HepG2 (cell line): ENCODE results near the gene ABCC1. TPM values are rescaled to one million over a fixed set of nuclear protein-coding genes. Genes with fewer than 3 reads are reported as not detected.
A peak's percentile ranks its signal among the peaks of the same experiment; 100 is the strongest.

Experiments
- ATAC-seq: fragments of 200-7000 bp; cut with Tn5 transposase; 3 replicates; pipeline ENCODE4 v1.9.1; 2020; ENCODE audit warnings: mild to moderate bottlenecking, moderate library complexity
- BruUV-seq: library from RNA; stranded (reverse); fragments of 400-500 nt; replicated peaks from 2 replicates; lab custom pipeline; 2021; lab: Mats Ljungman, UMichigan
- CTCF ChIA-PET: fragments of 300-600 bp; formaldehyde crosslinking; extraction: SDS; loops from one replicate; lab custom pipeline; 2021; ENCODE audit warnings: low total read pairs, inconsistent platforms, low intra/inter-chr PET ratio; lab: Yijun Ruan, JAX
- POLR2A ChIA-PET: fragments of 350-600 bp; sonication (Branson Sonifier 250); formaldehyde crosslinking; loops from one replicate; lab custom pipeline; 2020; ENCODE audit warnings: antibody characterized with exemption, inconsistent platforms; lab: Yijun Ruan, JAX
- DNase-seq: peaks from one replicate; pipeline ENCODE4 v3.0.0-alpha.2; 2015; ENCODE audit warnings: low spot score
- FAIRE-seq: peaks from 3 replicates; lab custom pipeline; 2011; peaks lifted over from hg19 to GRCh38; lab: Jason Lieb, UNC
- H2AFZ ChIP-seq: one replicate; pipeline ENCODE4 v1.6.1; 2011; ENCODE audit warnings: low read length, inconsistent platforms
- H3K27ac ChIP-seq: fragments of 300-600 bp; 3 replicates; pipeline ENCODE4 v1.8.0; 2011; ENCODE audit warnings: mixed run types, mild to moderate bottlenecking, mixed read lengths, low read length, inconsistent platforms; ENCODE audit not compliant: insufficient read depth; ENCODE audit errors: extremely low read length
- H3K27me3 ChIP-seq, 2 experiments: fragments of 200-600 bp in 1 of 2; 2 replicates in 1 of 2; 3 replicates in 1 of 2; pipeline versions ENCODE4 v1.6.0 to v1.8.0; 2011; ENCODE audit warnings: low read length in 2 of 2, mild to moderate bottlenecking in 2 of 2, moderate library complexity in 2 of 2, inconsistent platforms in 1 of 2; ENCODE audit not compliant: insufficient read depth in 2 of 2, control insufficient read depth in 1 of 2
- H3K36me3 ChIP-seq, 2 experiments: fragments of 200-600 bp in 1 of 2; replicated peaks in 1 of 2; 2 replicates in 1 of 2; 3 replicates in 1 of 2; pipeline versions ENCODE4 v1.5.1 to v1.8.0; 2011; ENCODE audit warnings: low read length in 2 of 2, inconsistent platforms in 1 of 2; ENCODE audit not compliant: insufficient read depth in 2 of 2, control insufficient read depth in 1 of 2
- H3K4me1 ChIP-seq: 2 replicates; pipeline ENCODE4 v1.5.1; 2012; ENCODE audit warnings: low read length, inconsistent platforms; ENCODE audit not compliant: insufficient read depth
- H3K4me2 ChIP-seq: 2 replicates; pipeline ENCODE4 v1.6.0; 2011; ENCODE audit warnings: low read depth, low read length, inconsistent platforms
- H3K4me3 ChIP-seq, 3 experiments: fragments of 200-600 bp in 1 of 3; sonication (generic), shearing (Covaris generic) in 1 of 3; replicated peaks in 1 of 3; 2 replicates each; pipeline ENCODE4 v1.5.1; 2011 to 2016; ENCODE audit warnings: low read length in 3 of 3, inconsistent platforms in 2 of 3, low read depth in 2 of 3, mild to moderate bottlenecking in 2 of 3, control low read depth in 1 of 3, mixed read lengths in 1 of 3; ENCODE audit not compliant: insufficient read depth in 1 of 3
- H3K79me2 ChIP-seq: one replicate; pipeline ENCODE4 v1.6.1; 2011; ENCODE audit warnings: low read length, inconsistent platforms; ENCODE audit not compliant: insufficient read depth
- H3K9ac ChIP-seq: 2 replicates; pipeline ENCODE4 v1.6.0; 2011; ENCODE audit warnings: mild to moderate bottlenecking, low read depth, low read length, inconsistent platforms; ENCODE audit not compliant: insufficient read depth
- H3K9me3 ChIP-seq: 2 replicates; pipeline ENCODE4 v1.5.1; 2012; ENCODE audit warnings: mild to moderate bottlenecking, low read length
- H4K20me1 ChIP-seq: 2 replicates; pipeline ENCODE4 v1.6.0; 2011; ENCODE audit warnings: inconsistent platforms, mild to moderate bottlenecking, low read length, moderate library complexity; ENCODE audit not compliant: insufficient read depth
- BCL6 ChIP-seq: IDR thresholded peaks from 2 replicates; pipeline ENCODE4 v1.6.1; 2016; ENCODE audit warnings: missing genetic modification reagents, missing compliant biosample characterization
- CBX5 ChIP-seq: sonication (generic); formaldehyde crosslinking; IDR thresholded peaks from 2 replicates; pipeline ENCODE4 v1.4.0; 2020; ENCODE audit warnings: missing genetic modification reagents, borderline replicate concordance
- JUNB ChIP-seq: sonication (generic); formaldehyde crosslinking; IDR thresholded peaks from 2 replicates; pipeline ENCODE4 v1.8.0; 2022; ENCODE audit warnings: missing genetic modification reagents, mild to moderate bottlenecking, borderline replicate concordance
- KDM5A ChIP-seq: fragments of 200-600 bp; sonication (generic); IDR thresholded peaks from 2 replicates; pipeline ENCODE4 v1.7.0; 2018; ENCODE audit warnings: antibody characterized with exemption, mild to moderate bottlenecking, low read length, borderline replicate concordance
- KLF15 ChIP-seq: sonication (generic); formaldehyde crosslinking; IDR thresholded peaks from 2 replicates; pipeline ENCODE4 v1.8.1; 2023; ENCODE audit warnings: borderline replicate concordance, mild to moderate bottlenecking, inconsistent platforms, missing genetic modification reagents, mixed read lengths
- MAFG ChIP-seq: sonication (generic); formaldehyde crosslinking; IDR thresholded peaks from 2 replicates; pipeline ENCODE4 v1.5.1; 2020; ENCODE audit warnings: mild to moderate bottlenecking, missing genetic modification reagents
- PHF8 ChIP-seq: sonication (generic); formaldehyde crosslinking; IDR thresholded peaks from 2 replicates; pipeline ENCODE4 v1.5.0; 2020; ENCODE audit warnings: missing genetic modification reagents
- SKI ChIP-seq: fragments of 450-650 bp; IDR thresholded peaks from one replicate; pipeline ENCODE4 v1.6.1; 2018; ENCODE audit warnings: mild to moderate bottlenecking; ENCODE audit not compliant: partially characterized antibody
- THAP11 ChIP-seq: IDR thresholded peaks from 2 replicates; pipeline ENCODE4 v1.6.1; 2016; ENCODE audit warnings: missing biosample characterization, missing genetic modification reagents
- ZNF629 ChIP-seq: sonication (generic); formaldehyde crosslinking; conservative IDR thresholded peaks from 2 replicates; pipeline ENCODE4 v1.5.0; 2020; ENCODE audit warnings: missing genetic modification reagents
- WGBS: methylation state at CpG from one replicate; pipeline ENCODE4 v1.1.6; 2017; ENCODE audit warnings: low lambda C conversion rate; 5-methylcytosine and 5-hydroxymethylcytosine counted together
- in situ Hi-C: cut with HindIII; loops from 2 replicates; pipeline ENCODE4 v1.10.0; 2017; ENCODE audit warnings: low pct_unique_long_range_greater_than_20kb; ENCODE audit not compliant: extremely low pct_ligation_motif_present
- intact Hi-C: fragments of 100-400 bp; cut with micrococcal nuclease; formaldehyde crosslinking; loops from one replicate; pipeline ENCODE4 v1.10.0; 2022; ENCODE audit not compliant: unreplicated experiment
- polyA plus RNA-seq, 8 experiments: library from polyadenylated mRNA; depleted of rRNA in 3 of 8; stranded (reverse) in 7 of 8; unstranded in 1 of 8; fragments of >200 nt; fragmentation: Illumina TruSeq in 4 of 8; extraction: Trizol in 4 of 8; gene quantifications; 2 replicates each; pipeline versions ENCODE4 v1.2.1 to v1.2.3, GENCODE V29; 2011 to 2016; ENCODE audit warnings: low read depth in 4 of 8, missing spikeins in 1 of 8, mixed read lengths in 1 of 8; ENCODE audit not compliant: insufficient read depth in 1 of 8
- total RNA-seq, 5 experiments: library from RNA; depleted of rRNA; stranded (reverse); fragments of >200 nt; fragmentation: Illumina TruSeq; extraction: Trizol; gene quantifications; 2 replicates each; pipeline ENCODE4 v1.2.3, GENCODE V29; 2016; ENCODE audit warnings: low read depth in 1 of 5
- TF ChIP-seq, protein P1 (sequence below): sonication (generic); formaldehyde crosslinking; IDR thresholded peaks from 2 replicates; pipeline ENCODE4 v1.5.1; 2020; ENCODE audit warnings: mild to moderate bottlenecking, missing genetic modification reagents, borderline replicate concordance
- TF ChIP-seq, protein P2 (sequence below): sonication (generic); formaldehyde crosslinking; IDR thresholded peaks from 2 replicates; pipeline ENCODE4 v1.9.0; 2021; ENCODE audit warnings: mild to moderate bottlenecking, missing genetic modification reagents

The ABCC1 gene
- total and polyA plus RNA-seq, 2 of the 13 experiments (the other 11 are each of a cell fraction or from before 2014, with no cell fraction given), result 13.0 to 30.6 TPM

DNA sequence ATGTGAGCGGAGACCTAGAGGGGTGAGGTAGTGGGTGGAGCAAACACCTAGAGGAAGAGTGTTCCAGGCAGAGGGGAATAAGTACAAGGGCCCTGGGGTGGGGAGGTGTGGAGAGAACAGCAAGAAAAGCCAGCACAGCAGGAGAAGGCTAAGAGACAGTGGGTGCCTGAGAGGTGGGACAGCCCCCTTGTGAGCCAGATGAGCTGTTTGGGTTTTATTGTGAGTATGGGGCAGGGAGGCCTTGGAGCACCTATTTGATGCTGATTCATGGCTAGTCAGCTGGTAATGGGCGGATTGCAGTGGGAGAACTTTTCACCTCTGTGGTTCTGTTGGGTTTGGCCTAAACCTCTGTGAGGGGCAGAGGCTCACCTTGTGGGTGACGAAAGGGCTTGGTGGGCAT is 68.4 kb downstream of the ABCC1 start (continued):
- TF ChIP-seq, protein P1, sequence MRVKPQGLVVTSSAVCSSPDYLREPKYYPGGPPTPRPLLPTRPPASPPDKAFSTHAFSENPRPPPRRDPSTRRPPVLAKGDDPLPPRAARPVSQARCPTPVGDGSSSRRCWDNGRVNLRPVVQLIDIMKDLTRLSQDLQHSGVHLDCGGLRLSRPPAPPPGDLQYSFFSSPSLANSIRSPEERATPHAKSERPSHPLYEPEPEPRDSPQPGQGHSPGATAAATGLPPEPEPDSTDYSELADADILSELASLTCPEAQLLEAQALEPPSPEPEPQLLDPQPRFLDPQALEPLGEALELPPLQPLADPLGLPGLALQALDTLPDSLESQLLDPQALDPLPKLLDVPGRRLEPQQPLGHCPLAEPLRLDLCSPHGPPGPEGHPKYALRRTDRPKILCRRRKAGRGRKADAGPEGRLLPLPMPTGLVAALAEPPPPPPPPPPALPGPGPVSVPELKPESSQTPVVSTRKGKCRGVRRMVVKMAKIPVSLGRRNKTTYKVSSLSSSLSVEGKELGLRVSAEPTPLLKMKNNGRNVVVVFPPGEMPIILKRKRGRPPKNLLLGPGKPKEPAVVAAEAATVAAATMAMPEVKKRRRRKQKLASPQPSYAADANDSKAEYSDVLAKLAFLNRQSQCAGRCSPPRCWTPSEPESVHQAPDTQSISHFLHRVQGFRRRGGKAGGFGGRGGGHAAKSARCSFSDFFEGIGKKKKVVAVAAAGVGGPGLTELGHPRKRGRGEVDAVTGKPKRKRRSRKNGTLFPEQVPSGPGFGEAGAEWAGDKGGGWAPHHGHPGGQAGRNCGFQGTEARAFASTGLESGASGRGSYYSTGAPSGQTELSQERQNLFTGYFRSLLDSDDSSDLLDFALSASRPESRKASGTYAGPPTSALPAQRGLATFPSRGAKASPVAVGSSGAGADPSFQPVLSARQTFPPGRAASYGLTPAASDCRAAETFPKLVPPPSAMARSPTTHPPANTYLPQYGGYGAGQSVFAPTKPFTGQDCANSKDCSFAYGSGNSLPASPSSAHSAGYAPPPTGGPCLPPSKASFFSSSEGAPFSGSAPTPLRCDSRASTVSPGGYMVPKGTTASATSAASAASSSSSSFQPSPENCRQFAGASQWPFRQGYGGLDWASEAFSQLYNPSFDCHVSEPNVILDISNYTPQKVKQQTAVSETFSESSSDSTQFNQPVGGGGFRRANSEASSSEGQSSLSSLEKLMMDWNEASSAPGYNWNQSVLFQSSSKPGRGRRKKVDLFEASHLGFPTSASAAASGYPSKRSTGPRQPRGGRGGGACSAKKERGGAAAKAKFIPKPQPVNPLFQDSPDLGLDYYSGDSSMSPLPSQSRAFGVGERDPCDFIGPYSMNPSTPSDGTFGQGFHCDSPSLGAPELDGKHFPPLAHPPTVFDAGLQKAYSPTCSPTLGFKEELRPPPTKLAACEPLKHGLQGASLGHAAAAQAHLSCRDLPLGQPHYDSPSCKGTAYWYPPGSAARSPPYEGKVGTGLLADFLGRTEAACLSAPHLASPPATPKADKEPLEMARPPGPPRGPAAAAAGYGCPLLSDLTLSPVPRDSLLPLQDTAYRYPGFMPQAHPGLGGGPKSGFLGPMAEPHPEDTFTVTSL (CRISPR knock-in tag), result no peak
- TF ChIP-seq PHF8 (CRISPR knock-in tag) (no peak), KLF15 (CRISPR knock-in tag) (no peak), CBX5 (CRISPR knock-in tag) (no peak), ZNF629 (CRISPR knock-in tag) (no peak), KDM5A (no peak), THAP11 (CRISPR knock-in tag) (no peak)

DNA sequence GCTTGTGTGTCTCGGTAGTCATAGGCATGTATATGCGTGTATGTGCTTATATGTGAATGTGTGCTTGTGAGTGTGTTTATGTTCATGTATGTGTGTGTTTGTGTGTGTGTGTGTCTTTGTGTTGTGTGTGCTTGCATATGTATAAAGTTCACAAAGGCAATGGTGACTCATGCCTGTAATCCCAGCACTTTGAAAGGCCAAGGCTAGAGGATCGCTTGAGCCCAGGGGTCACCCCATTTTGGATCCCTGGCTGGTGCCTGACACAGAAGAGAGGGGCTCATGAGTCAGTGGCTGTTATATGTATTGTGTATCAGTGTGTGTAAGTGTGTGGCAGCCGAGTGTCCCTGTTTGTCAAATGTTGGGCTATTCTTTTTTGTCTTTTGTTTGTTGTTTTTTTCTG is 69.3 kb downstream of the ABCC1 start:
- Histone ChIP-seq H4K20me1 (peaks cover 8% of the 10 kb centered on the region; the same call in 1 of the 2 replicates), H3K27me3 (no peaks in the 10 kb centered on the region), H2AFZ (no peak overlapping the region), H3K9me3 (no peaks in the 10 kb centered on the region), H3K9ac (no peak overlapping the region), H3K79me2 (no peaks in the 10 kb centered on the region), H3K27ac (no peak overlapping the region), H3K4me1 (peaks cover 43% of the 10 kb centered on the region), H3K4me3 (no peak overlapping the region), H3K36me3 (peaks cover 29 to 59% of the 10 kb centered on the region in 2 experiments), H3K4me2 (no peak overlapping the region)
- in situ Hi-C loops (no loop called here), intact Hi-C loops (no loop called here)
- DNase-seq, result peak; percentile 40
- CTCF ChIA-PET, result no interaction called here
- FAIRE-seq, result no peak
- no peak for ATAC-seq
- BruUV-seq, result no TSS peak
- 92% methylated on average over 4 of the region's 4 CpGs for WGBS
- POLR2A ChIA-PET, result no interaction called here
- peak; percentile 30 for TF ChIP-seq SKI
- no peak for TF ChIP-seq MAFG (CRISPR knock-in tag)
- TF ChIP-seq, protein P2, sequence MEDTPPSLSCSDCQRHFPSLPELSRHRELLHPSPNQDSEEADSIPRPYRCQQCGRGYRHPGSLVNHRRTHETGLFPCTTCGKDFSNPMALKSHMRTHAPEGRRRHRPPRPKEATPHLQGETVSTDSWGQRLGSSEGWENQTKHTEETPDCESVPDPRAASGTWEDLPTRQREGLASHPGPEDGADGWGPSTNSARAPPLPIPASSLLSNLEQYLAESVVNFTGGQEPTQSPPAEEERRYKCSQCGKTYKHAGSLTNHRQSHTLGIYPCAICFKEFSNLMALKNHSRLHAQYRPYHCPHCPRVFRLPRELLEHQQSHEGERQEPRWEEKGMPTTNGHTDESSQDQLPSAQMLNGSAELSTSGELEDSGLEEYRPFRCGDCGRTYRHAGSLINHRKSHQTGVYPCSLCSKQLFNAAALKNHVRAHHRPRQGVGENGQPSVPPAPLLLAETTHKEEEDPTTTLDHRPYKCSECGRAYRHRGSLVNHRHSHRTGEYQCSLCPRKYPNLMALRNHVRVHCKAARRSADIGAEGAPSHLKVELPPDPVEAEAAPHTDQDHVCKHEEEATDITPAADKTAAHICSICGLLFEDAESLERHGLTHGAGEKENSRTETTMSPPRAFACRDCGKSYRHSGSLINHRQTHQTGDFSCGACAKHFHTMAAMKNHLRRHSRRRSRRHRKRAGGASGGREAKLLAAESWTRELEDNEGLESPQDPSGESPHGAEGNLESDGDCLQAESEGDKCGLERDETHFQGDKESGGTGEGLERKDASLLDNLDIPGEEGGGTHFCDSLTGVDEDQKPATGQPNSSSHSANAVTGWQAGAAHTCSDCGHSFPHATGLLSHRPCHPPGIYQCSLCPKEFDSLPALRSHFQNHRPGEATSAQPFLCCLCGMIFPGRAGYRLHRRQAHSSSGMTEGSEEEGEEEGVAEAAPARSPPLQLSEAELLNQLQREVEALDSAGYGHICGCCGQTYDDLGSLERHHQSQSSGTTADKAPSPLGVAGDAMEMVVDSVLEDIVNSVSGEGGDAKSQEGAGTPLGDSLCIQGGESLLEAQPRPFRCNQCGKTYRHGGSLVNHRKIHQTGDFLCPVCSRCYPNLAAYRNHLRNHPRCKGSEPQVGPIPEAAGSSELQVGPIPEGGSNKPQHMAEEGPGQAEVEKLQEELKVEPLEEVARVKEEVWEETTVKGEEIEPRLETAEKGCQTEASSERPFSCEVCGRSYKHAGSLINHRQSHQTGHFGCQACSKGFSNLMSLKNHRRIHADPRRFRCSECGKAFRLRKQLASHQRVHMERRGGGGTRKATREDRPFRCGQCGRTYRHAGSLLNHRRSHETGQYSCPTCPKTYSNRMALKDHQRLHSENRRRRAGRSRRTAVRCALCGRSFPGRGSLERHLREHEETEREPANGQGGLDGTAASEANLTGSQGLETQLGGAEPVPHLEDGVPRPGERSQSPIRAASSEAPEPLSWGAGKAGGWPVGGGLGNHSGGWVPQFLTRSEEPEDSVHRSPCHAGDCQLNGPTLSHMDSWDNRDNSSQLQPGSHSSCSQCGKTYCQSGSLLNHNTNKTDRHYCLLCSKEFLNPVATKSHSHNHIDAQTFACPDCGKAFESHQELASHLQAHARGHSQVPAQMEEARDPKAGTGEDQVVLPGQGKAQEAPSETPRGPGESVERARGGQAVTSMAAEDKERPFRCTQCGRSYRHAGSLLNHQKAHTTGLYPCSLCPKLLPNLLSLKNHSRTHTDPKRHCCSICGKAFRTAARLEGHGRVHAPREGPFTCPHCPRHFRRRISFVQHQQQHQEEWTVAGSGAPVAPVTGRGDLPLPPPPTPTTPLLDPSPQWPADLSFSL, result peak; percentile 82
- TF ChIP-seq BCL6 (CRISPR knock-in tag), result no peak
- TF ChIP-seq JUNB (CRISPR knock-in tag), result 0 out of 2 replicates have a peak, but pooled peaks have one; percentile 39
